HEK293 (cell line): ENCODE measurements around the gene RNF19B.

ENCODE experiments used
- KLF8 ChIP-seq: fragments of 450-650 bp; formaldehyde crosslinking; IDR thresholded peaks from 2 replicates; pipeline ENCODE4 v1.5.1; 2016; ENCODE audit warnings: missing biosample characterization, missing genetic modification characterization
- SALL2 ChIP-seq: fragments of 450-650 bp; formaldehyde crosslinking; IDR thresholded peaks from 2 replicates; pipeline ENCODE4 v1.5.0; 2017; ENCODE audit warnings: missing biosample characterization, mild to moderate bottlenecking, missing genetic modification characterization, borderline replicate concordance
- ZNF184 ChIP-seq: fragments of 450-650 bp; IDR thresholded peaks from 2 replicates; pipeline ENCODE4 v1.5.1; 2018; ENCODE audit warnings: missing biosample characterization, mild to moderate bottlenecking, missing genetic modification characterization
- ZNF335 ChIP-seq: fragments of 450-650 bp; formaldehyde crosslinking; conservative IDR thresholded peaks from 2 replicates; pipeline ENCODE4 v1.5.1; 2016; ENCODE audit warnings: missing biosample characterization, missing genetic modification characterization
- ZNF530 ChIP-seq: fragments of 450-650 bp; formaldehyde crosslinking; IDR thresholded peaks from 2 replicates; pipeline ENCODE4 v1.5.1; 2016; ENCODE audit warnings: low read depth, missing biosample characterization, missing genetic modification characterization
- ZNF544 ChIP-seq: fragments of 450-650 bp; formaldehyde crosslinking; IDR thresholded peaks from 2 replicates; pipeline ENCODE4 v1.5.0; 2017; ENCODE audit warnings: missing biosample characterization, missing genetic modification characterization
- ZNF549 ChIP-seq: fragments of 450-650 bp; IDR thresholded peaks from 2 replicates; pipeline ENCODE4 v1.5.1; 2018; ENCODE audit warnings: missing biosample characterization, missing genetic modification characterization, mild to moderate bottlenecking, inconsistent platforms, moderate library complexity
- ZNF624 ChIP-seq: fragments of 450-650 bp; formaldehyde crosslinking; IDR thresholded peaks from 2 replicates; pipeline ENCODE4 v1.5.1; 2017; ENCODE audit warnings: missing biosample characterization, missing genetic modification characterization
- TF ChIP-seq, protein P1 (sequence below): fragments of 450-650 bp; formaldehyde crosslinking; IDR thresholded peaks from 2 replicates; pipeline ENCODE4 v1.5.1; 2016; ENCODE audit warnings: missing biosample characterization, missing genetic modification characterization
- TF ChIP-seq, protein P2 (sequence below): fragments of 450-650 bp; formaldehyde crosslinking; IDR thresholded peaks from 2 replicates; pipeline ENCODE4 v1.5.1; 2016; ENCODE audit warnings: missing biosample characterization, missing genetic modification characterization, low read depth
- TF ChIP-seq, protein P3 (sequence below): IDR thresholded peaks from 2 replicates; pipeline ENCODE4 v1.6.1; 2011; ENCODE audit warnings: mild to moderate bottlenecking, low read depth, low read length, borderline replicate concordance

DNA sequence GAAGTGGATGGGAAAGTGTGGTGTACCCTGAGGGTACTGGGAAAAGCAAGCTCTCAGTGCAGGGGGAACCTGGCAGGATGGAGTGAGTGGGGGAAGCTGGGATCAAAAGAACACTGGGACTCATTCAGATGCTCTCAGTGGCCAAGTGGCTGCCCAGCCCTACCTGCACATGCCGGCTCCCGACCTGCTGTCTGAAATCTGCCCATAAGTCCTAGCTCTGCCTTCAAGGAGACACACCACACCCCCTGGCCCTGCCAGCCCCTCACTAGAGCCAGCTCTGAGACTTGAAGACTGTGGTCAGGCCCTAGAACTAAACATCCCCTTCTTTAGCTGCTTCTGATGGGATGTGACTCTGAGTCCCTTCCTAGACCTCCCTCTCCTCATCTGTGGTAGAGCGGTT lies 65.7 kb downstream of the RNF19B start:
- TF ChIP-seq, protein P1, sequence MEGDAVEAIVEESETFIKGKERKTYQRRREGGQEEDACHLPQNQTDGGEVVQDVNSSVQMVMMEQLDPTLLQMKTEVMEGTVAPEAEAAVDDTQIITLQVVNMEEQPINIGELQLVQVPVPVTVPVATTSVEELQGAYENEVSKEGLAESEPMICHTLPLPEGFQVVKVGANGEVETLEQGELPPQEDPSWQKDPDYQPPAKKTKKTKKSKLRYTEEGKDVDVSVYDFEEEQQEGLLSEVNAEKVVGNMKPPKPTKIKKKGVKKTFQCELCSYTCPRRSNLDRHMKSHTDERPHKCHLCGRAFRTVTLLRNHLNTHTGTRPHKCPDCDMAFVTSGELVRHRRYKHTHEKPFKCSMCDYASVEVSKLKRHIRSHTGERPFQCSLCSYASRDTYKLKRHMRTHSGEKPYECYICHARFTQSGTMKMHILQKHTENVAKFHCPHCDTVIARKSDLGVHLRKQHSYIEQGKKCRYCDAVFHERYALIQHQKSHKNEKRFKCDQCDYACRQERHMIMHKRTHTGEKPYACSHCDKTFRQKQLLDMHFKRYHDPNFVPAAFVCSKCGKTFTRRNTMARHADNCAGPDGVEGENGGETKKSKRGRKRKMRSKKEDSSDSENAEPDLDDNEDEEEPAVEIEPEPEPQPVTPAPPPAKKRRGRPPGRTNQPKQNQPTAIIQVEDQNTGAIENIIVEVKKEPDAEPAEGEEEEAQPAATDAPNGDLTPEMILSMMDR = no peak
- TF ChIP-seq ZNF549 (tag by site-specific recombination) (no peak), ZNF530 (tag by site-specific recombination) (no peak), SALL2 (tag by site-specific recombination) (no peak), ZNF335 (tag by site-specific recombination) (no peak), KLF8 (no peak), ZNF184 (tag by site-specific recombination) (no peak), ZNF624 (tag by site-specific recombination) (no peak), ZNF544 (tag by site-specific recombination) (no peak)
- TF ChIP-seq, protein P2, sequence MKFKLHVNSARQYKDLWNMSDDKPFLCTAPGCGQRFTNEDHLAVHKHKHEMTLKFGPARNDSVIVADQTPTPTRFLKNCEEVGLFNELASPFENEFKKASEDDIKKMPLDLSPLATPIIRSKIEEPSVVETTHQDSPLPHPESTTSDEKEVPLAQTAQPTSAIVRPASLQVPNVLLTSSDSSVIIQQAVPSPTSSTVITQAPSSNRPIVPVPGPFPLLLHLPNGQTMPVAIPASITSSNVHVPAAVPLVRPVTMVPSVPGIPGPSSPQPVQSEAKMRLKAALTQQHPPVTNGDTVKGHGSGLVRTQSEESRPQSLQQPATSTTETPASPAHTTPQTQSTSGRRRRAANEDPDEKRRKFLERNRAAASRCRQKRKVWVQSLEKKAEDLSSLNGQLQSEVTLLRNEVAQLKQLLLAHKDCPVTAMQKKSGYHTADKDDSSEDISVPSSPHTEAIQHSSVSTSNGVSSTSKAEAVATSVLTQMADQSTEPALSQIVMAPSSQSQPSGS (tag by site-specific recombination) = no peak
- TF ChIP-seq, protein P3, sequence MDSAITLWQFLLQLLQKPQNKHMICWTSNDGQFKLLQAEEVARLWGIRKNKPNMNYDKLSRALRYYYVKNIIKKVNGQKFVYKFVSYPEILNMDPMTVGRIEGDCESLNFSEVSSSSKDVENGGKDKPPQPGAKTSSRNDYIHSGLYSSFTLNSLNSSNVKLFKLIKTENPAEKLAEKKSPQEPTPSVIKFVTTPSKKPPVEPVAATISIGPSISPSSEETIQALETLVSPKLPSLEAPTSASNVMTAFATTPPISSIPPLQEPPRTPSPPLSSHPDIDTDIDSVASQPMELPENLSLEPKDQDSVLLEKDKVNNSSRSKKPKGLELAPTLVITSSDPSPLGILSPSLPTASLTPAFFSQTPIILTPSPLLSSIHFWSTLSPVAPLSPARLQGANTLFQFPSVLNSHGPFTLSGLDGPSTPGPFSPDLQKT = no peak
